Liver (tissue), 9 donors: Measurements from ENCODE around the gene JAG2. TPM values are rescaled to one million over a fixed set of nuclear protein-coding genes. Genes with fewer than 3 reads are reported as not detected.

Source experiments
- DNase-seq: peaks from one replicate; pipeline ENCODE4 v3.0.0-alpha.2; 2017; ENCODE audit warnings: low spot score
- H3K27ac ChIP-seq, 2 donors: one replicate each; pipeline ENCODE4 v1.7.0; 2013; ENCODE audit warnings: inconsistent platforms in 2 of 2, low read length in 2 of 2, control low read depth in 1 of 2, low read depth in 1 of 2, mild to moderate bottlenecking in 1 of 2
- H3K27me3 ChIP-seq, 4 donors: one replicate each; pipeline versions ENCODE4 v1.6.1 to v1.7.0; 2013; ENCODE audit warnings: low read length in 3 of 4, inconsistent platforms in 1 of 4, mild to moderate bottlenecking in 1 of 4, moderate library complexity in 1 of 4; ENCODE audit not compliant: control insufficient read depth in 4 of 4, insufficient read depth in 4 of 4
- H3K36me3 ChIP-seq, 4 donors: one replicate each; pipeline versions ENCODE4 v1.6.1 to v1.7.0; 2013; ENCODE audit warnings: low read length in 3 of 4, mild to moderate bottlenecking in 3 of 4, low read depth in 1 of 4, moderate library complexity in 1 of 4; ENCODE audit not compliant: control insufficient read depth in 4 of 4, insufficient read depth in 3 of 4
- H3K4me1 ChIP-seq, 4 donors: one replicate each; pipeline versions ENCODE4 v1.6.1 to v1.7.0; 2013; ENCODE audit warnings: low read length in 3 of 4, mild to moderate bottlenecking in 3 of 4, moderate library complexity in 1 of 4; ENCODE audit not compliant: control insufficient read depth in 4 of 4, insufficient read depth in 4 of 4
- H3K4me3 ChIP-seq, 3 donors: one replicate each; pipeline versions ENCODE4 v1.6.1 to v1.7.0; 2013; ENCODE audit warnings: low read length in 3 of 3, control low read depth in 1 of 3, low read depth in 1 of 3, mild to moderate bottlenecking in 1 of 3
- H3K9ac ChIP-seq, 2 donors: one replicate each; pipeline ENCODE4 v1.7.0; 2013; ENCODE audit warnings: low read length in 2 of 2, mild to moderate bottlenecking in 2 of 2, moderate library complexity in 2 of 2, control low read depth in 1 of 2, low read depth in 1 of 2
- H3K9me3 ChIP-seq, 4 donors: one replicate each; pipeline versions ENCODE4 v1.6.1 to v1.7.0; 2013; ENCODE audit warnings: low read length in 3 of 4; ENCODE audit not compliant: control insufficient read depth in 4 of 4
- EGR1 ChIP-seq, 2 donors: IDR thresholded peaks; 2 replicates each; pipeline ENCODE4 v1.6.1; 2016 to 2018; ENCODE audit warnings: antibody characterized with exemption in 2 of 2, low read depth in 2 of 2
- FOXA2 ChIP-seq: IDR thresholded peaks from 2 replicates; pipeline ENCODE4 v1.6.1; 2016; ENCODE audit warnings: antibody characterized with exemption
- HNF4A ChIP-seq, 2 donors: conservative IDR thresholded peaks; 2 replicates each; pipeline ENCODE4 v1.6.1; 2016; ENCODE audit warnings: antibody characterized with exemption in 2 of 2, mild to moderate bottlenecking in 2 of 2
- NR2F2 ChIP-seq: IDR thresholded peaks from 2 replicates; pipeline ENCODE4 v1.6.1; 2016; ENCODE audit warnings: antibody characterized with exemption
- RAD21 ChIP-seq, 2 donors: IDR thresholded peaks; 2 replicates each; pipeline ENCODE4 v1.6.1; 2016; ENCODE audit warnings: antibody characterized with exemption in 2 of 2, mild to moderate bottlenecking in 2 of 2
- RXRA ChIP-seq, 2 donors: IDR thresholded peaks; 2 replicates each; pipeline ENCODE4 v1.6.1; 2017 to 2018; ENCODE audit warnings: antibody characterized with exemption in 2 of 2, mild to moderate bottlenecking in 1 of 2
- SP1 ChIP-seq: IDR thresholded peaks from 2 replicates; pipeline ENCODE4 v1.6.1; 2018; ENCODE audit warnings: antibody characterized with exemption, mild to moderate bottlenecking
- TAF1 ChIP-seq: conservative IDR thresholded peaks from 2 replicates; pipeline ENCODE4 v1.6.1; 2016; ENCODE audit warnings: antibody characterized with exemption, mild to moderate bottlenecking
- WGBS: extraction: QIAGEN DNeasy Blood & Tissue Kit; methylation state at CpG from one replicate; pipeline ENCODE4 v1.1.7; 2013; 5-methylcytosine and 5-hydroxymethylcytosine counted together
- polyA plus RNA-seq, 2 donors: library from polyadenylated mRNA; stranded (reverse) in 1 of 2; unstranded in 1 of 2; fragments of 200-250 nt in 1 of 2; fragments of >200 nt in 1 of 2; fragmentation: Nextera tagmentation in 1 of 2; extraction: Ambion mirVana in 1 of 2; gene quantifications; one replicate each; pipeline versions ENCODE4 v1.2.1 to v1.2.3, GENCODE V29; 2013 to 2015
- total RNA-seq, 2 donors: library from RNA; depleted of rRNA; stranded (reverse); fragments of >200 nt; gene quantifications; one replicate each; pipeline ENCODE4 v1.2.3, GENCODE V29; 2014
- TF ChIP-seq, protein P1 (sequence below): IDR thresholded peaks from 2 replicates; pipeline ENCODE4 v1.6.1; 2016; ENCODE audit warnings: antibody characterized with exemption
- TF ChIP-seq, protein P2 (sequence below): IDR thresholded peaks from 2 replicates; pipeline ENCODE4 v1.6.1; 2016; ENCODE audit warnings: antibody characterized with exemption
- TF ChIP-seq, protein P3 (sequence below): IDR thresholded peaks from 2 replicates; pipeline ENCODE4 v1.6.1; 2016; ENCODE audit warnings: antibody characterized with exemption, mild to moderate bottlenecking
- donor health status: healthy.
- donor health status: healthy.
- donor health status: healthy.
- donor health status: healthy.
- donor health status: healthy.

Gene JAG2
- total and polyA plus RNA-seq, 4 donors = 0.24 to 1.0 (median 0.54) TPM

DNA sequence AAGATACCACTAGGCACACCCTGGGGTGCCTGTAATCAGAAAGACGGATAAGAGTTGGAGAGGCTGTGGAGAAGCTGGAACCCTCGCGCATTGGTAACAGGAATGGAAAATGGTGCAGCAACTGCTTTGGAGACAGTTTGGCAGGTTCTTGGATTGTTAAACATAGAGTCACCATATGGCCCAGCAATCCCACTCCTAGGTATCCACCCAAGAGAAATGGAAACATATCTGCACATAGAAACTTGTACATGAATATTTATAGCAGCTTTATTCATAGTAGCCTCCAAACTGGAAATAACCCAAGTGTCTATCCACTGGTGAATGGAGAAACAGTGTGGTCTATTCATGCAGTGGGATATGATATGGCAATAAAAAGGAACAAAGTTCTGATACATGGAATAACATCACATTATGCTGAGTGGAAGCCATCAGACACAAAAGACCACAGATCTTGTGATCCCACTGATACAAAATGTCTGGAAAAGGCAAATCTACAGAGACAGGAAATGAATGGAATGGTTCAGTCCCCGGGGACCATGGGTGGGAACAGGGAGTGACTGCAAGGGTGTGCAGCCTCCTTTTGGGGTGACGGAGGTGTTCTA, 45.4 kb downstream of the JAG2 start (continued):
- no peak for TF ChIP-seq EGR1 (IDR thresholded peaks at IDR 0.05; ENCODE audit: low read depth in 2 of 2)

DNA sequence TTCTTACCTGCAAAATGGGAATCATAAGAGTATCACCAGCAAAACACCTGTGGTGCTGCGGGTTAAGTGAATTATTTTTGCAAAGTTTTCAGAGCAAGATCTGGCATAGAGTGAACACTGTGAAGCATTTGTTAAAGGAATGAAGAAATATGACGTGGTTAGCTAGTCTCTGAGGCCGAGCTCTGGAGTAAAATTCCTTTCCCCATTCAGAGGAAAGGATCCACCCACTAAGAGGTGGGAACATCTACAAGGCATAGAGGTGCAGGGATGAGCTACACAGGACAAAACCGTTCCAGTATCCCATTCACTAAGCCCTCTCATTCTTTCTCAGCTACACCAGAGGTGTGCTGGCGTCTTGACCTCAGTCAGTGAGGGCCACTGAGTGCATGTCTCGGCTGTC, 48.5 kb downstream of the JAG2 start:
- H3K9ac ChIP-seq = no peak overlapping the region
- no peak for TF ChIP-seq NR2F2
- TF ChIP-seq, protein P1, sequence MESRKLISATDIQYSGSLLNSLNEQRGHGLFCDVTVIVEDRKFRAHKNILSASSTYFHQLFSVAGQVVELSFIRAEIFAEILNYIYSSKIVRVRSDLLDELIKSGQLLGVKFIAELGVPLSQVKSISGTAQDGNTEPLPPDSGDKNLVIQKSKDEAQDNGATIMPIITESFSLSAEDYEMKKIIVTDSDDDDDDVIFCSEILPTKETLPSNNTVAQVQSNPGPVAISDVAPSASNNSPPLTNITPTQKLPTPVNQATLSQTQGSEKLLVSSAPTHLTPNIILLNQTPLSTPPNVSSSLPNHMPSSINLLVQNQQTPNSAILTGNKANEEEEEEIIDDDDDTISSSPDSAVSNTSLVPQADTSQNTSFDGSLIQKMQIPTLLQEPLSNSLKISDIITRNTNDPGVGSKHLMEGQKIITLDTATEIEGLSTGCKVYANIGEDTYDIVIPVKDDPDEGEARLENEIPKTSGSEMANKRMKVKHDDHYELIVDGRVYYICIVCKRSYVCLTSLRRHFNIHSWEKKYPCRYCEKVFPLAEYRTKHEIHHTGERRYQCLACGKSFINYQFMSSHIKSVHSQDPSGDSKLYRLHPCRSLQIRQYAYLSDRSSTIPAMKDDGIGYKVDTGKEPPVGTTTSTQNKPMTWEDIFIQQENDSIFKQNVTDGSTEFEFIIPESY = no peak
- no peak for TF ChIP-seq RAD21 (IDR thresholded peaks at IDR 0.05)
- TF ChIP-seq TAF1 = no peak
- TF ChIP-seq FOXA2 = no peak

DNA sequence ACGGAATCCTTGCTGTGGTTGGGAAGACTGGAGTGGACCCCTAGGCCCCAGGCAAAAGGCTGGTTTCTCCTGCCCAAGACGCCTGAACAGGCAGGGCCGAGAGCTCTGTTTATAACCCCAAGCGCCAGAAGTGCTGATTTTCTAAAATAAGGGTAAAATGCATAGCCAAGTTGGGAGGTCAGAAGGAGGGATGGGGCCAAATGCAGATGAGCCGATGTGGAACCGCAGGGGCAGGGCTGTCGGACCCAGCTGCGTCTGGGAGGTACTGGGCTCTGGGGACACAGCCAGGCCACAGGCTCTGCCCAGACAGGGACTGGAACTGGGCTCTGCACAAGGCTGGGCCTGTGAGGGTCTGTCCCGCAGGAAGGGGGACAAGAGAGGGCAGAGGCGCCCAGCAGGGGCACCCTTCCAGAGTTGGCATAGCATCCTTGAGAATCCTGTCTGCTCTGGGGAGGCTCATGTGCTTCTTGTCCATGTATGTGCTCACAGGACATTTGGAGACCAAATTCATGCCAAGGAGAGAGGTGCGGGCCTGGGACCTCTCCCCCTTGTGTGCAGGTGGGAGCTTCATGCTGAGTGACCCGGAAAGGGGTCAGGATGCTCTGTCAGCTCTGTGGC, 49.1 kb downstream of the JAG2 start:
- no peak for DNase-seq
- no peaks in the 10 kb centered on the region for H3K36me3 ChIP-seq
- H3K4me3 ChIP-seq = no peak overlapping the region
- H3K27me3 ChIP-seq = peaks cover 0 to 4% (median under 1%) of the 10 kb centered on the region in 4 donors
- TF ChIP-seq EGR1 (IDR thresholded peaks at IDR 0.05; ENCODE audit: low read depth in 2 of 2) (no peak), HNF4A (conservative IDR thresholded peaks at IDR 0.05) (no peak), NR2F2 (no peak), FOXA2 (no peak), RXRA (IDR thresholded peaks at IDR 0.05) (no peak), SP1 (no peak)
- TF ChIP-seq, protein P2, sequence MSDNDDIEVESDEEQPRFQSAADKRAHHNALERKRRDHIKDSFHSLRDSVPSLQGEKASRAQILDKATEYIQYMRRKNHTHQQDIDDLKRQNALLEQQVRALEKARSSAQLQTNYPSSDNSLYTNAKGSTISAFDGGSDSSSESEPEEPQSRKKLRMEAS = no peak
- TF ChIP-seq, protein P3, sequence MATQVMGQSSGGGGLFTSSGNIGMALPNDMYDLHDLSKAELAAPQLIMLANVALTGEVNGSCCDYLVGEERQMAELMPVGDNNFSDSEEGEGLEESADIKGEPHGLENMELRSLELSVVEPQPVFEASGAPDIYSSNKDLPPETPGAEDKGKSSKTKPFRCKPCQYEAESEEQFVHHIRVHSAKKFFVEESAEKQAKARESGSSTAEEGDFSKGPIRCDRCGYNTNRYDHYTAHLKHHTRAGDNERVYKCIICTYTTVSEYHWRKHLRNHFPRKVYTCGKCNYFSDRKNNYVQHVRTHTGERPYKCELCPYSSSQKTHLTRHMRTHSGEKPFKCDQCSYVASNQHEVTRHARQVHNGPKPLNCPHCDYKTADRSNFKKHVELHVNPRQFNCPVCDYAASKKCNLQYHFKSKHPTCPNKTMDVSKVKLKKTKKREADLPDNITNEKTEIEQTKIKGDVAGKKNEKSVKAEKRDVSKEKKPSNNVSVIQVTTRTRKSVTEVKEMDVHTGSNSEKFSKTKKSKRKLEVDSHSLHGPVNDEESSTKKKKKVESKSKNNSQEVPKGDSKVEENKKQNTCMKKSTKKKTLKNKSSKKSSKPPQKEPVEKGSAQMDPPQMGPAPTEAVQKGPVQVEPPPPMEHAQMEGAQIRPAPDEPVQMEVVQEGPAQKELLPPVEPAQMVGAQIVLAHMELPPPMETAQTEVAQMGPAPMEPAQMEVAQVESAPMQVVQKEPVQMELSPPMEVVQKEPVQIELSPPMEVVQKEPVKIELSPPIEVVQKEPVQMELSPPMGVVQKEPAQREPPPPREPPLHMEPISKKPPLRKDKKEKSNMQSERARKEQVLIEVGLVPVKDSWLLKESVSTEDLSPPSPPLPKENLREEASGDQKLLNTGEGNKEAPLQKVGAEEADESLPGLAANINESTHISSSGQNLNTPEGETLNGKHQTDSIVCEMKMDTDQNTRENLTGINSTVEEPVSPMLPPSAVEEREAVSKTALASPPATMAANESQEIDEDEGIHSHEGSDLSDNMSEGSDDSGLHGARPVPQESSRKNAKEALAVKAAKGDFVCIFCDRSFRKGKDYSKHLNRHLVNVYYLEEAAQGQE = no peak
- TF ChIP-seq, protein P1 = no peak
- no peak overlapping the region for H3K9ac ChIP-seq
- peaks cover 4 to 18% (median 11%) of the 10 kb centered on the region in 4 donors for H3K9me3 ChIP-seq
- H3K4me1 ChIP-seq = no peaks in the 10 kb centered on the region
- no peak overlapping the region for H3K27ac ChIP-seq
- WGBS = 79% methylated on average over 12 of the region's 12 CpGs

More for the DNA sequence above, 48.5 kb downstream of the JAG2 start:
- Histone ChIP-seq H3K4me1 (no peaks in the 10 kb centered on the region), H3K27ac (no peak overlapping the region), H3K4me3 (no peak overlapping the region), H3K27me3 (peaks cover 0 to 4% (median under 1%) of the 10 kb centered on the region in 4 donors), H3K9me3 (peaks cover 4 to 18% (median 11%) of the 10 kb centered on the region in 4 donors), H3K36me3 (no peaks in the 10 kb centered on the region)
- DNase-seq = no peak
- 78% methylated on average over 6 of the region's 6 CpGs for WGBS
